Fibroblast of pulmonary artery (primary cell): ENCODE data around the gene EMP1.

ENCODE experiments used
- DNase-seq: peaks from one replicate; pipeline ENCODE4 v3.0.0-alpha.2; 2010; ENCODE audit warnings: low read depth
- H3K4me3 ChIP-seq: replicated peaks from 2 replicates; pipeline ENCODE4 v1.5.1; 2011; ENCODE audit warnings: low read depth, mild to moderate bottlenecking, control low read depth, low read length, moderate library complexity
- TF ChIP-seq, protein P1 (sequence below): IDR thresholded peaks from 2 replicates; pipeline ENCODE4 v1.5.1; 2011; ENCODE audit warnings: mild to moderate bottlenecking, control low read depth, low read length, inconsistent platforms; ENCODE audit errors: missing control alignments

The EMP1 gene

DNA sequence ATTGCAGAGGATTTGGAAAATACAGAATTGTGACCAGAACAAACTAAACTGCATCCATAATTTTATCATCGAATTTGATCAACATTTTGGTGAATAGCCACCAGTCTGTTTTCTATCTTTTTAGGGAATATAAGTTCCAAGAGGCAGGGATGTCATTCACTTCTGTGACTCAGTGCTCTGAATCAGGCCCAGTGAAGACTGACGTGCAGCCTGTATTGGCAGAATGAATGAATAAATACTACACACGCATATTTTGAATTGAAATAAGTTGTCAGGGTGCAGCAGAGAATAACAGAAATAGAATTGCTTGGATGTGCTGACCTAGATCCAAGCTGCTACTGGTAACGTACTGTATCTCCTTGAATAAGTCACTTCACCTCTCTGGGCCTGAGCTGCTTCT lies 1.3 kb upstream of the EMP1 start:
- no peak overlapping the region for H3K4me3 ChIP-seq
- TF ChIP-seq, protein P1, sequence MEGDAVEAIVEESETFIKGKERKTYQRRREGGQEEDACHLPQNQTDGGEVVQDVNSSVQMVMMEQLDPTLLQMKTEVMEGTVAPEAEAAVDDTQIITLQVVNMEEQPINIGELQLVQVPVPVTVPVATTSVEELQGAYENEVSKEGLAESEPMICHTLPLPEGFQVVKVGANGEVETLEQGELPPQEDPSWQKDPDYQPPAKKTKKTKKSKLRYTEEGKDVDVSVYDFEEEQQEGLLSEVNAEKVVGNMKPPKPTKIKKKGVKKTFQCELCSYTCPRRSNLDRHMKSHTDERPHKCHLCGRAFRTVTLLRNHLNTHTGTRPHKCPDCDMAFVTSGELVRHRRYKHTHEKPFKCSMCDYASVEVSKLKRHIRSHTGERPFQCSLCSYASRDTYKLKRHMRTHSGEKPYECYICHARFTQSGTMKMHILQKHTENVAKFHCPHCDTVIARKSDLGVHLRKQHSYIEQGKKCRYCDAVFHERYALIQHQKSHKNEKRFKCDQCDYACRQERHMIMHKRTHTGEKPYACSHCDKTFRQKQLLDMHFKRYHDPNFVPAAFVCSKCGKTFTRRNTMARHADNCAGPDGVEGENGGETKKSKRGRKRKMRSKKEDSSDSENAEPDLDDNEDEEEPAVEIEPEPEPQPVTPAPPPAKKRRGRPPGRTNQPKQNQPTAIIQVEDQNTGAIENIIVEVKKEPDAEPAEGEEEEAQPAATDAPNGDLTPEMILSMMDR: no peak
- no peak for DNase-seq

DNA sequence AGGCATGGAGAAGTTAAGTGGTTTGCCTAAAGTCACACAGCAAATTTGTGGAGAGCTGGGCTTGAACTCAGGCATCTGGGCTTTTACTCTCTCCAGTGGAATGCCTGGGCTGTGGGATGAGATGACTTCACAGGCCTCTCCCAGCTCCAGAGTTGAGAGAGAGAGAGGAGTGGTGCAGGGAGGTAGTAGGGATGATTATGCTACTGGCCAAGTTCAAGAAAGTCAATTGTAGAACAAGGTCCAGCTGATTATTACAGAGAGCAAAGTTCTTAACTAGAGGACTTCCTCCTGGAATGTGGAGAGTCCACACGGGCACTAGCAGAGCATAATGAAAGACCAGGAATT lies 769 bp upstream of the EMP1 start:
- DNase-seq: no peak
- TF ChIP-seq, protein P1: no peak
- peak overlapping the region; percentile 92 for H3K4me3 ChIP-seq

DNA sequence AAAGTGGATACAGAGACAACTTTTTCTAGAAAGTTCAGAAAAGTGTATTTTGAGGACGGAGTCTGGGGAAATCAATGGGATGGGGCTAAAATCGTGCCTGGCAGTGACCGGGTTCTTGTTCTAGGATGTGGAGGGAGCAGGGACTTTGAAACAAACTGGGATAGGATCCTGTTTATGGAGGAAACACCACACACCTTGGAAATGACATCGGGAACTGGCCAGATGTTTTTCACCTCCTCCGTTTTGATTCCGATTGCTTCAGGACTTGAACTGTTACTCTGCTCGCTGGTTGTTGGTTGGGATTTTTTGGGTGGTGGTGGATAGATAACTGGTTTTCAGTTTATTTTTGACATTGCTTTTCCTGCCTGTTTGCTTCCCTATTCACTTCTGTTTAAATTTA lies 506 bp downstream of the EMP1 start:
- H3K4me3 ChIP-seq: peak overlapping the region; percentile 92
- no peak for DNase-seq
- TF ChIP-seq, protein P1: no peak

DNA sequence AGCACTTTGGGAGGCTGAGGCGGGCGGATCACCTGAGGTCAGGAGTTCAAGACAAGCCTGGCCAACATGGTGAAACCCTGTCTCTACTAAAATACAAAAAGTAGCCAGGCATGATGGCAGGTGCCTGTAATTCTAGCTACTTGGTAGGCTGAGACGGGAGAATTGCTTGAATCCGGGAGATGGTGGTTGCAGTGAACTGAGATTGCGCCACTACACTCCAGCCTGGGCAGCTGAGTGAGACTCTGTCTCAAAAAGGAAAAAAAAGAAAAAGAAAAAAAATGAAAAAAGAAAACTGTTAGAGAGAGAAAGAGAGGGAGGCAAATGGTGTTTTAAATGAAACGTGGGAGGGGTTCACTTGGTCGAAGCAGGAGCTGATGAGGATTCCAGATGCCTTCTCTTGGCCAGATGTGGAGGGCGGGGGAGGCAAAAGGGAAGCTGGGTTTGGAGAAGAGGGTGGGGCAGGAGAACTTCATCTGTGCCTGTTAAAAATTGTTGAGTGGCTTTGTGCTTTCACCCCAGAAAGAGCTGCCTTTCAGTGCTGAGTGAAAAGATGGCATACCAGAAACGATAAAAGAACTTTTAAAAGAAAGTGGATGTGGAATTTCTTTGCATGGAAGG lies 1.1 kb downstream of the EMP1 start:
- H3K4me3 ChIP-seq: peak overlapping the region; percentile 92
- TF ChIP-seq, protein P1: no peak
- peak; percentile 70 for DNase-seq

DNA sequence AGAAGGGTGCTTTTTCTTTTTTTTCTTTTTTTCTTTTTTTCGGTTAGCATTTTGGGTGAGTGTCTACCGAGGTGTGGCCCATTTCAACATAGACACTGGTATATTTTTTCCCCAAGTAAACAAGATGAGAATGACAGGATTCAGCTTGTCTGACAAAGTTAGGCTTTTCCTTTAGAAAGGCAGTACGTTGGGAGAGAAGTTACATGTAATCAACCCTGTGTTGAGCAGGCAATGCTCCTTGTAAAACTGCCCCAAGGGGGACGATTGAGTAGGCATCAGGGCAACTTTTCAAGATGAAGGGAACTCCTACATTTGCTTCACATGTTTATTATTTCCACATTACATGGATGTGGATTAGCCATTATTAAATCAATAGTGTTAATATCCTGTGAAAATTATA lies 1.7 kb downstream of the EMP1 start:
- TF ChIP-seq, protein P1: no peak
- peak overlapping the region; percentile 92 for H3K4me3 ChIP-seq
- no peak for DNase-seq

DNA sequence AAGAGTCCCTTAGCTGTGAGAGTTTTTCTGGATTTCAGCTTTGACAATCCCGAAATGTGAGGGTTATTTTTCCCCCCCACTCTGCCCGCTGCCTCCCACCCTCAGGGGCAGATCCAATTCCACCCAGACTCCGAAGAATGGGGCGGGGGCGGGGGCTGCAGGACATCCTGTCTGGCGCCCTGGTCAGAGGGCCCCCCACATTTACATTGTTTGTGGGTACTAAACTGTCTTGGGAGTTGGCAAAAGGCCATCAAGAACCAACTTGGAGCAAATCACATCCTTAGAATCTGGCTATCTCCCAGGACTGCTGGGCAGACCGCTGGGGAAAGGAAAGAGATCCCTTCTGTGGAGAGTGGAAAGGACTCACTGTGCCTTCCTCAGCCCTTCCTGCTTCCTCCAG lies 2.4 kb downstream of the EMP1 start:
- peak overlapping the region; percentile 92 for H3K4me3 ChIP-seq
- peak; percentile 80 for DNase-seq
- TF ChIP-seq, protein P1: no peak

DNA sequence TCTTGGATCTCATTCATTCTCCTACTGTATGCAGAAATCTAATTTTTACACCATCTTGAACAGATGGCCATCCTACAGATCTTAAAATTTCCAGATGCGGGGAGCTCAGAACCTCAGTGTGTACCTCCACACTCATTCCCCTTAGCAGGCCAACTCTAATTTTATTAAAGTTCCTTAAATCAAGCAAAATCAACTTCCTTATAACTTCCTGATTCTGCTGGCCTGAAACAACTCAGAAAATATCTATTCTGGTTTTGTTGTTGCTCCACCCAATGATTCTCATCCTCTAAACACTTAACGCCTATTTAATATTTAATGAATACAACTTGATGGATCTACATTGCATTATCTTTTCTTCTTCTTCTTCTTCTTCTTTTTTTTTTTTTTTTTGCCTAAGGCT lies 3.1 kb downstream of the EMP1 start:
- TF ChIP-seq, protein P1: no peak
- no peak for DNase-seq
- H3K4me3 ChIP-seq: peak overlapping the region; percentile 92
